ENCODE results near the gene FGFR2. TPM values are rescaled to one million over a fixed set of nuclear protein-coding genes. Genes with fewer than 3 reads are reported as not detected.

Gene FGFR2
- total and polyA plus RNA-seq, 12 donors = 0.09 to 0.81 (median 0.51) TPM

DNA sequence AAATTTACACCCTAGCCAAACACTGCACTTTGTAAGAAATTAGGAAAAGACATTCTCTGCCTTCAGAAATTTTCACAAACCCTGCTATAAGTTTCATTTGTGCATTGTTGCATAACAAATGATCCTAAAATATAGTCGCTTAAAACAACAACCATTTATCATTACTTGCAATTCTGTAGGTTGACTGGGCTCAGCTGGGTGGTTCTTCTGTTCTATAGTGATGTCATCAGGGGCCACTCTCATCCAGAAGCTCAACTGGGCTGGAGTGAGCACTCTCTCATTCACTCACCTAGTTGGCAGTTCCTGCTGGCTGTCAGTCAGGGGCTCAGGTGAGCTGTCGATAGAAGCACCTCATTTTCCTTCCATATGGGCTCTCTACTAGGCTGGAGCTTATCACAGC is 20.7 kb upstream of the FGFR2 start:
- intact Hi-C loops (cut with DNase I) = loop anchor here in 2 of 10 donors (10.0 kb wide), 2 partner anchors 116 to 674 kb away; no protein-coding TSS in a partner anchor
- WGBS, 2 donors = 93 to 96% methylated on average over 2 of the region's 2 CpGs
- Histone ChIP-seq H3K36me3 (no peaks in the 10 kb centered on the region), H3K27me3 (peaks cover 0 to 25% (median 12%) of the 10 kb centered on the region in 7 donors), H3K9me3 (peaks cover 0 to 16% (median 0%) of the 10 kb centered on the region in 11 donors), H3K4me3 (no peak overlapping the region), H3K27ac (no peak overlapping the region), H3K4me1 (peaks cover 0 to 4% (median 0%) of the 10 kb centered on the region in 9 donors)
- TF ChIP-seq, protein P1, sequence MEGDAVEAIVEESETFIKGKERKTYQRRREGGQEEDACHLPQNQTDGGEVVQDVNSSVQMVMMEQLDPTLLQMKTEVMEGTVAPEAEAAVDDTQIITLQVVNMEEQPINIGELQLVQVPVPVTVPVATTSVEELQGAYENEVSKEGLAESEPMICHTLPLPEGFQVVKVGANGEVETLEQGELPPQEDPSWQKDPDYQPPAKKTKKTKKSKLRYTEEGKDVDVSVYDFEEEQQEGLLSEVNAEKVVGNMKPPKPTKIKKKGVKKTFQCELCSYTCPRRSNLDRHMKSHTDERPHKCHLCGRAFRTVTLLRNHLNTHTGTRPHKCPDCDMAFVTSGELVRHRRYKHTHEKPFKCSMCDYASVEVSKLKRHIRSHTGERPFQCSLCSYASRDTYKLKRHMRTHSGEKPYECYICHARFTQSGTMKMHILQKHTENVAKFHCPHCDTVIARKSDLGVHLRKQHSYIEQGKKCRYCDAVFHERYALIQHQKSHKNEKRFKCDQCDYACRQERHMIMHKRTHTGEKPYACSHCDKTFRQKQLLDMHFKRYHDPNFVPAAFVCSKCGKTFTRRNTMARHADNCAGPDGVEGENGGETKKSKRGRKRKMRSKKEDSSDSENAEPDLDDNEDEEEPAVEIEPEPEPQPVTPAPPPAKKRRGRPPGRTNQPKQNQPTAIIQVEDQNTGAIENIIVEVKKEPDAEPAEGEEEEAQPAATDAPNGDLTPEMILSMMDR (IDR thresholded peaks at IDR 0.05) = no peak
- no peak for ATAC-seq
- no peak for DNase-seq

DNA sequence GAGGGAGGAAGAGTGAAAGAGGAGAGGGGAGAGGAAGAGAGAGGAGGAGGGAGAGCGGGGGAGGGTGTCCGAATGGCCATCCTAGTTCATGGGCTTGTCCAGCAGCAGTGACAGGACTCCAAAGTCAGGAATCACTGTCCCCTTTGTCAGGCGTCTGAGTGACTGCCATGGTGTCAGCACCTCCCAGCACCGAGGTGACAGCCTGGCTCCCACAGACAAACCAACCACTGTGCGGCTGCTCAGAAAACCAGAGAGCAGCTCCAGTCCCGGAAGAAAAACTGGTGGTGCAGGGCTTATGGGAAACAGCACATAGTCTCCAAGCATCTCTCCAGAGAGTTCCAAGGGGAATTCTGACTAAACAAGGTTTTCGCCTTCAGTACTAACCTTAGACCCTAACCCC is 18.9 kb upstream of the FGFR2 start:
- Histone ChIP-seq H3K4me1 (peaks cover 0 to 4% (median 0%) of the 10 kb centered on the region in 9 donors), H3K27ac (no peak overlapping the region), H3K36me3 (no peaks in the 10 kb centered on the region), H3K4me3 (no peak overlapping the region), H3K9me3 (peaks cover 0 to 16% (median 0%) of the 10 kb centered on the region in 11 donors), H3K27me3 (peaks cover 0 to 17% (median 12%) of the 10 kb centered on the region in 7 donors)
- DNase-seq (no peak), ATAC-seq (no peak)
- TF ChIP-seq, protein P1 (IDR thresholded peaks at IDR 0.05) = no peak
- intact Hi-C loops (cut with DNase I) = loop anchor here in 2 of 10 donors (10.0 kb wide), 2 partner anchors 118 to 672 kb away; no protein-coding TSS in a partner anchor
- 53 to 69% methylated on average over 7 of the region's 7 CpGs for WGBS, 2 donors

DNA sequence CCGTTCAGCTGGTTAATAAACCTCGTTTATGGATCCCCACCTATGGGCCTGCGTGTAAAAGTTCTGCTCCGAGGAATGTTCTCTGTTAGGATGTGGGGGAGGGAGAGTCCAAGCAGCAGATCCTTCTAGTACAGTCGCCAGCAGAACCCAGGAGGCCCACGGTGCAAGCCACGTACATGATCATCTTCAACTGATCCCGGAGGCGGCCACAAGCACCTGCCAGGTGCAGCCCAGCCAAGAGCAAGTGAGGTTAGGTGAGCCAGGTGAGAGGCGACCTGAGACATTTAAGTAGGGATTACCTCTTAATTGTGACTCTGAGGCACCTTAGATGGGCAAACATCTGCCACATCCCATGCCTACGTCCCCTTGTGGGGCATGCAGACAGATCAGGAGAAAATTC is 18.0 kb upstream of the FGFR2 start:
- no peak overlapping the region for H3K4me3 ChIP-seq
- no peak for ATAC-seq
- no peaks in the 10 kb centered on the region for H3K36me3 ChIP-seq
- intact Hi-C loops (cut with DNase I) = loop anchor here in 2 of 10 donors (10.0 kb wide), 2 partner anchors 119 to 671 kb away; no protein-coding TSS in a partner anchor
- TF ChIP-seq, protein P1 (IDR thresholded peaks at IDR 0.05) = no peak
- H3K4me1 ChIP-seq = peaks cover 0 to 4% (median 0%) of the 10 kb centered on the region in 9 donors
- 81 to 86% methylated on average over 11 of the region's 11 CpGs for WGBS, 2 donors
- peaks cover 0 to 16% (median 0%) of the 10 kb centered on the region in 11 donors for H3K9me3 ChIP-seq
- DNase-seq = no peak
- H3K27me3 ChIP-seq = peaks cover 0 to 14% (median 12%) of the 10 kb centered on the region in 7 donors
- H3K27ac ChIP-seq = peak overlapping the region in 1 of 10 donors; percentile 14

DNA sequence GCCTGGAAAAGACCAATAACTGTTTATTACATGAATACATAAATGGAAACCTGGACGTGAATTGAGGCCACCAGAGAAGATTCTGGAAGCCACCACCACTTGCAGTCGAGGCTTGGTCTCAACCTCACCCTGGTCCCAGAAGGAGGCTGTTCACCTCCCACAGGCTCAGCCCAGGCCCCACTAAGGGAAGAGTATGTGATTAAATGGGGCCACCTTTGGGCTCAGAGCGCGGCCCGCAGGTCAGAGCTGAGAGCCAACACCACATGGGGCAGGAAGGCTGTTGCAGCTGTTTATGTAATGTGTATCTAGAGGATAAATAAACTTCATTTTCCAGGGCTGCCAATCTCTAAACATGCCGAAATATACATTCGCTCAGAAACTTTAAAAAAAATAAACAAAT is 17.6 kb upstream of the FGFR2 start:
- Histone ChIP-seq H3K27ac (peak overlapping the region in 3 of 10 donors; percentile 1 to 25 (median 14)), H3K27me3 (peaks cover 0 to 14% (median 12%) of the 10 kb centered on the region in 7 donors), H3K4me3 (no peak overlapping the region), H3K36me3 (no peaks in the 10 kb centered on the region), H3K4me1 (peaks cover 0 to 4% (median 0%) of the 10 kb centered on the region in 9 donors), H3K9me3 (peaks cover 0 to 16% (median 0%) of the 10 kb centered on the region in 11 donors)
- DNase-seq = no peak
- intact Hi-C loops (cut with DNase I) = loop anchor here in 2 of 10 donors (10.0 kb wide), 2 partner anchors 119 to 671 kb away; no protein-coding TSS in a partner anchor
- ATAC-seq = peak in 4 of 8 donors; percentile 18 to 57 (median 32)
- 72 to 81% methylated on average over 7 of the region's 7 CpGs for WGBS, 2 donors
- TF ChIP-seq, protein P1 (IDR thresholded peaks at IDR 0.05) = no peak

All from heart right ventricle (tissue), 16 donors.